ENCODE results near the gene HYCC1.

DNA sequence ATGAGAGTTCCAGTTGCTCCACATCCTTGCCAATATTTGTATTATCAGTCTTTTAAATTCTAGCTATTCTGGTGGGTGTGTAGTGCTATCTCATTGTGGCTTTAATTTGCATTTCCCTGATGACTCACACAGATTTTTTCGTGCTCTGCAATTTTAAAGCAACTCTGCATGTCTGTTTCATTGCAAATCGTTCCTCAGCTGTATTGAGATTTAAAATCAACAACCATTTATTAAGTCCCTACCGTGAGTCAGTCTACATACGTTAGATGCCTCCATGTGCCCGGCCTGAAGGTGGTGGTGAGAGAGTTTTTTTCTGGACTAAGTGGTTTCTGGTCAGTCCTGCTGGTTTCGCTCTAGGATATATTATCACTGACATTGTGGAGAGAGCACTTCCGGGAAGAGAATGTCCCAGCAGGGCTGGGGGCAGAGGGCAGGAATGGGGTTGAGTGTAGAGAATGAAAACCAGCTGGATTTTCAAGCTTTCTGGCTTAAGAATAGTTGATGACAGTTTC lies 8.4 kb upstream of the HYCC1 start:
- TF ChIP-seq, protein P1, sequence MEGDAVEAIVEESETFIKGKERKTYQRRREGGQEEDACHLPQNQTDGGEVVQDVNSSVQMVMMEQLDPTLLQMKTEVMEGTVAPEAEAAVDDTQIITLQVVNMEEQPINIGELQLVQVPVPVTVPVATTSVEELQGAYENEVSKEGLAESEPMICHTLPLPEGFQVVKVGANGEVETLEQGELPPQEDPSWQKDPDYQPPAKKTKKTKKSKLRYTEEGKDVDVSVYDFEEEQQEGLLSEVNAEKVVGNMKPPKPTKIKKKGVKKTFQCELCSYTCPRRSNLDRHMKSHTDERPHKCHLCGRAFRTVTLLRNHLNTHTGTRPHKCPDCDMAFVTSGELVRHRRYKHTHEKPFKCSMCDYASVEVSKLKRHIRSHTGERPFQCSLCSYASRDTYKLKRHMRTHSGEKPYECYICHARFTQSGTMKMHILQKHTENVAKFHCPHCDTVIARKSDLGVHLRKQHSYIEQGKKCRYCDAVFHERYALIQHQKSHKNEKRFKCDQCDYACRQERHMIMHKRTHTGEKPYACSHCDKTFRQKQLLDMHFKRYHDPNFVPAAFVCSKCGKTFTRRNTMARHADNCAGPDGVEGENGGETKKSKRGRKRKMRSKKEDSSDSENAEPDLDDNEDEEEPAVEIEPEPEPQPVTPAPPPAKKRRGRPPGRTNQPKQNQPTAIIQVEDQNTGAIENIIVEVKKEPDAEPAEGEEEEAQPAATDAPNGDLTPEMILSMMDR (conservative IDR thresholded peaks at IDR 0.05), result no peak
- no peak for TF ChIP-seq ZFX (IDR thresholded peaks at IDR 0.05)

Measured in C4-2B (cell line).